ENCODE results near the gene DCP2. TPM values are rescaled to one million over a fixed set of nuclear protein-coding genes. Genes with fewer than 3 reads are reported as not detected.

Gene DCP2
- total RNA-seq, 1 experiment from 2014 or later: 176 TPM

- H3K4me1 Mint-ChIP-seq: no peaks in the 10 kb centered on the region
- H3K36me3 Mint-ChIP-seq (ENCODE audit: insufficient read depth in 1 of 3, low read depth in 3 of 3): peaks cover 1 to 5% (median 2%) of the 10 kb centered on the region in 3 experiments; a peak in 6 of 7 replicates
- Histone ChIP-seq H3K27ac (ENCODE audit: insufficient read length, low read depth, low read length) (no peak overlapping the region), H2AK5ac (ENCODE audit: insufficient read length, low read length) (no peak overlapping the region), H3K9me3 (ENCODE audit: control insufficient read depth, low read depth, low read length) (no peaks in the 10 kb centered on the region), H3K27me3 (ENCODE audit: insufficient read depth, low read length) (no peaks in the 10 kb centered on the region), H3K56ac (ENCODE audit: insufficient read length, low read depth, low read length) (no peak overlapping the region), H3K79me1 (ENCODE audit: insufficient read depth, low read depth, low read length, poor library complexity, severe bottlenecking) (no peaks in the 10 kb centered on the region), H2BK12ac (ENCODE audit: insufficient read length, low read depth, low read length) (no peak overlapping the region), H3K4me2 (ENCODE audit: insufficient read depth, insufficient read length, low read length) (no peak overlapping the region), H4K20me1 (ENCODE audit: control insufficient read depth, insufficient read depth, insufficient read length) (no peaks in the 10 kb centered on the region), H4K5ac (ENCODE audit: insufficient read length, low read depth, low read length) (no peak overlapping the region), H3K23me2 (ENCODE audit: insufficient read length, low read depth, low read length, poor library complexity, severe bottlenecking) (no peaks in the 10 kb centered on the region), H3K18ac (ENCODE audit: insufficient read length, low read depth, low read length) (no peak overlapping the region), H3K9ac (ENCODE audit: extremely low read depth, insufficient read length, low read length) (no peak overlapping the region), H4K8ac (replicated peaks; ENCODE audit: insufficient read length, low read depth, low read length) (no peak overlapping the region), H3K4me1 (ENCODE audit: insufficient read depth, low read length) (no peaks in the 10 kb centered on the region), H3K23ac (ENCODE audit: insufficient read length, low read depth, low read length) (no peak overlapping the region), H3K4ac (ENCODE audit: low read depth, low read length) (no peak overlapping the region), H2BK20ac (ENCODE audit: low read depth, low read length, poor library complexity, severe bottlenecking) (no peak overlapping the region), H2BK15ac (ENCODE audit: low read depth, low read length) (no peak overlapping the region), H2BK5ac (ENCODE audit: insufficient read length, low read length) (no peak overlapping the region), H2AFZ (ENCODE audit: low read length) (no peak overlapping the region), H2BK120ac (ENCODE audit: low read depth, low read length, poor library complexity, severe bottlenecking) (no peak overlapping the region), H4K91ac (ENCODE audit: insufficient read length, low read depth, low read length) (no peak overlapping the region), H3K14ac (ENCODE audit: insufficient read depth, low read length) (no peak overlapping the region), H3K79me2 (ENCODE audit: insufficient read depth, low read length) (no peaks in the 10 kb centered on the region), H3T11ph (ENCODE audit: low read length) (no peak overlapping the region)
- WGBS (ENCODE audit: extremely low coverage, insufficient read length, low lambda C conversion rate): no CpG with 5 or more reads among the region's 1 CpG
- TF ChIP-seq CTCF (conservative IDR thresholded peaks at IDR 0.05): no peak
- no peaks in the 10 kb centered on the region for H3K27me3 Mint-ChIP-seq (ENCODE audit: low read depth)
- peaks cover 6 to 7% of the 10 kb centered on the region in 2 experiments for H3K9me3 Mint-ChIP-seq
- no peak overlapping the region for H3K4me3 Mint-ChIP-seq
- H3K27ac Mint-ChIP-seq: no peak overlapping the region
- no peak for DNase-seq
Observed at GRCh38 chr5:112948458-112948857, 28.1 kb upstream of the DCP2 start.

All from H9 (cell line).